Large intestine (tissue), 3 donors: ENCODE measurements around the gene JUN. TPM values are rescaled to one million over a fixed set of nuclear protein-coding genes. Genes with fewer than 3 reads are reported as not detected.

ENCODE experiments used
- DNase-seq, 2 donors: peaks; one replicate each; pipeline versions ENCODE4 v3.0.0 to v3.0.0-alpha.2; 2013
- H3K27ac ChIP-seq: one replicate; pipeline ENCODE4 v1.5.1; 2013; ENCODE audit warnings: low read length
- H3K27me3 ChIP-seq: 2 replicates; pipeline ENCODE4 v1.6.1; 2013; ENCODE audit warnings: low read length; ENCODE audit not compliant: control insufficient read depth, insufficient read depth
- H3K36me3 ChIP-seq: 2 replicates; pipeline ENCODE4 v1.6.1; 2013; ENCODE audit warnings: low read length; ENCODE audit not compliant: control insufficient read depth, insufficient read depth
- H3K4me1 ChIP-seq: one replicate; pipeline ENCODE4 v1.6.1; 2013; ENCODE audit warnings: low read length; ENCODE audit not compliant: control insufficient read depth, insufficient read depth
- H3K4me3 ChIP-seq: one replicate; pipeline ENCODE4 v1.5.1; 2013; ENCODE audit warnings: low read length
- H3K9me3 ChIP-seq: one replicate; pipeline ENCODE4 v1.6.1; 2013; ENCODE audit warnings: mild to moderate bottlenecking, low read depth, low read length, moderate library complexity; ENCODE audit not compliant: control insufficient read depth
- WGBS: methylation state at CpG from one replicate; pipeline ENCODE4 v1.1.5; 2013; ENCODE audit warnings: low lambda C conversion rate; ENCODE audit not compliant: insufficient coverage; 5-methylcytosine and 5-hydroxymethylcytosine counted together
- polyA plus RNA-seq: library from polyadenylated mRNA; unstranded; fragments of 120-200 nt; gene quantifications from one replicate; pipeline ENCODE4 v1.2.1, GENCODE V29; 2013

The JUN gene
- polyA plus RNA-seq, 1 donor: 385 TPM

DNA sequence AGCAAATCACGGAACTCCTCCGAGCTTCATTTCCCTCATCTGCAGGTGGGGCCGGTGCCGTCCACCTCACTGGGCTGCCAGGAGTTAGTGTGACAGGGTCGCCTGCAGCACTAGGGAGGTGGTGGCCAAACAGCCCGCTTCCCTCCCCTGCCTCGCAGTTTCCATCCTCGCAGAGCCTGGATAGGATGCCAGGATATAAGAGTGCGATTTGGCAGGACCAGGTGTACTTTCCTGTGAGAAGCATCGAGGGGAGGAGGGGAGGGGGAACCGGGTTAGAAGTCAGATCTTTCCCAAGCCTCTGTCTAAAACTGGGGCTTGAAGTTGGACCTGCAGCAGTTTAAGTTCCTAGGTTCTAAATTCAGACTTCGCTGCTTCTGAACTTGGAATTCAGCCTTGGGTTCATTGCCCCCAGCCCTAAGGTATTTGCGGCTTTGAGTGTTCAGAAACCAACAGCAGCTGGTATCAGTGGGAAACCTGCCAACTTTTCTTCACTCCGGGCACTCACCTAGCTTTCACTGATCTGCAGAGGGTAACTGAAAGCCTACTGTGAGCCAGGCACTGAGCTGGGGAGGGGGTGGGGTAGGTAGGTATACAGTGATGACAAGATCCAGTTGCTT, 1.7 kb upstream of the JUN start:
- peaks cover 9% of the 10 kb centered on the region for H3K4me1 ChIP-seq
- H3K4me3 ChIP-seq: peak overlapping the region; percentile 68
- no peaks in the 10 kb centered on the region for H3K9me3 ChIP-seq
- peaks cover 4% of the 10 kb centered on the region for H3K36me3 ChIP-seq
- peak overlapping the region; percentile 96 for H3K27ac ChIP-seq
- no peaks in the 10 kb centered on the region for H3K27me3 ChIP-seq
- WGBS: no CpG with 5 or more reads among the region's 14 CpGs
- peak; percentile 92 to 95 for DNase-seq

DNA sequence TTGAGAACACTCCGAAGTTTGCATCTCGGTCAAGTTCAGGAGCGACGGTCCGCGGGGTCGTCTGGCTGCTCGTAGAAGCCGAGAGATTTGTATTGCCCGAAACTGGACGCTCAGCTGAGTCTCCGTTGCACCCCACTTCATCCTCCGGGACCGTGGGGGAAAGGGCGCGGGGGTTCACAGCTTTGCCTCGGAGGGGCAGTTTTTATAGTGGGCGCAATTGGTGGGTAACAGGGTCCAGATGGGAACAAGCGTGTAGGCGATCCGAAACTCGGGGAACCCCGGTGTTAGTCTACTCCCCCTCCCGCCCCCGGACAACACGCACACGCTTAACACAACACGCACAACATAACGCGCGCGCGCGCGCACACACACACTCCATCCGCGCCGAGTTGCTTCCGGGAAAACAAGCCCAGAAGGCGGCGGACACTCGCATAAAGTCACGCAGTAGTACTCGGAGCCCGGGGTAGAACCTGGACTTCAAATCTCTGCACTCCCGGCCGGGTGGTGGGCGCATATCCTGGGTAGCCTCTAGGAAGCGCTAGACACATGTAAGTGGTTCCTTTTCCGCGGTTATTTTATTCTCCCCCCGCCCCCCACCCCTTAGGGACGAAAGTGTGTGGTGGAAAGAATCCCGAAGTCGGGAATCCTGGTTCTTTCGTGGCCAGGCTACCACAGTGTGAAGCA, 1.1 kb upstream of the JUN start:
- peak; percentile 86 to 90 for DNase-seq
- no peaks in the 10 kb centered on the region for H3K27me3 ChIP-seq
- no CpG with 5 or more reads among the region's 56 CpGs for WGBS

DNA sequence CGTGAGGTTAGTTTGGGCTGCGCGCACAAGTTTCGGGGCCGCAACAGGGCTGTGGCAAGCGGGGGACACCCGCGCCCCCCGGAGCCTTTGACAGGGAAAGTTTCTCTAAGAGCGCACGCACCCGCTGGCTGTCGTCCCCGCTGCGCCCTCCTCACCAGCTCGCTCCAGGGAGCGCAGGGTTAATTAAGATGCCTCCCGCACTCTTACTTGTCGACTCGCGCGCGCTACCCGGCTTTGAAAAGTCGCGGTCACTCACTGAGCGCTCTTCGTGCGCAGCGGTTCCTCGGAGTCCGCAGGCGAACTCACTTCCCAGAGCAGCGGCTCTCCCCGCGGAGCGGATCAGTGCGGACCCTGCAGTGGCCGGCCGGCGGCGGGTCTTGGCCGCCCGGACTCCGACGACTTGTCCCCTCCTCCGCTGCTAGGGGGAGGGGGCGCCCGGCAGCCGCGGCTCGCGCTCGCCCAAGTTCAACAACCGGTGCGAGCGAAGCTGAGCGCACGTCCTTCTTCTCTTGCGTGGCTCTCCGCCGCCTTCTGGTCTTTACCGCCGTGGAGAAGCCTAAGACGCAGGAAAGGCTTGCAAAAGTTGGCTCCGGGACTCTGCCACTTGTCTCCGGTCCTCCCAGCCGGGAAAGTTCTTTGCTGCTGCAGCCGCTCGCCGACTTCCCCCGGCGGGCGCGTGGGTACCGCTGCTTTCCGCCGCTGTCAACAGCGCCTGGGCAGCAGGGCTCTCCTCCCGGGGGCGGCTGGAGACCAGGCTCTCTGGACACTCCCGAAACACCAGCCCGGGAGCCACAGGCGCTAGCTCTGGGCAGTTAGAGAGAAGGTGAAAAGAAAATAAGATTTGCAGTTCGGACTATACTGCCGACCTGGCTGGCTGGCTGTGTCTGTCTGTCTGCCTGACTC, 506 bp downstream of the JUN start:
- Histone ChIP-seq H3K27me3 (no peaks in the 10 kb centered on the region), H3K9me3 (no peaks in the 10 kb centered on the region), H3K27ac (peak overlapping the region; percentile 96), H3K4me3 (peak overlapping the region; percentile 86), H3K36me3 (peaks cover 4% of the 10 kb centered on the region), H3K4me1 (peaks cover 12% of the 10 kb centered on the region)
- peak in 1 of 2 donors; percentile 69 for DNase-seq
- 0% methylated on average over 2 of the region's 86 CpGs for WGBS

More for the DNA sequence above, 1.1 kb upstream of the JUN start:
- peak overlapping the region; percentile 68 for H3K4me3 ChIP-seq
- H3K4me1 ChIP-seq: peaks cover 12% of the 10 kb centered on the region
- H3K36me3 ChIP-seq: peaks cover 4% of the 10 kb centered on the region
- peak overlapping the region; percentile 96 for H3K27ac ChIP-seq
- no peaks in the 10 kb centered on the region for H3K9me3 ChIP-seq

DNA sequence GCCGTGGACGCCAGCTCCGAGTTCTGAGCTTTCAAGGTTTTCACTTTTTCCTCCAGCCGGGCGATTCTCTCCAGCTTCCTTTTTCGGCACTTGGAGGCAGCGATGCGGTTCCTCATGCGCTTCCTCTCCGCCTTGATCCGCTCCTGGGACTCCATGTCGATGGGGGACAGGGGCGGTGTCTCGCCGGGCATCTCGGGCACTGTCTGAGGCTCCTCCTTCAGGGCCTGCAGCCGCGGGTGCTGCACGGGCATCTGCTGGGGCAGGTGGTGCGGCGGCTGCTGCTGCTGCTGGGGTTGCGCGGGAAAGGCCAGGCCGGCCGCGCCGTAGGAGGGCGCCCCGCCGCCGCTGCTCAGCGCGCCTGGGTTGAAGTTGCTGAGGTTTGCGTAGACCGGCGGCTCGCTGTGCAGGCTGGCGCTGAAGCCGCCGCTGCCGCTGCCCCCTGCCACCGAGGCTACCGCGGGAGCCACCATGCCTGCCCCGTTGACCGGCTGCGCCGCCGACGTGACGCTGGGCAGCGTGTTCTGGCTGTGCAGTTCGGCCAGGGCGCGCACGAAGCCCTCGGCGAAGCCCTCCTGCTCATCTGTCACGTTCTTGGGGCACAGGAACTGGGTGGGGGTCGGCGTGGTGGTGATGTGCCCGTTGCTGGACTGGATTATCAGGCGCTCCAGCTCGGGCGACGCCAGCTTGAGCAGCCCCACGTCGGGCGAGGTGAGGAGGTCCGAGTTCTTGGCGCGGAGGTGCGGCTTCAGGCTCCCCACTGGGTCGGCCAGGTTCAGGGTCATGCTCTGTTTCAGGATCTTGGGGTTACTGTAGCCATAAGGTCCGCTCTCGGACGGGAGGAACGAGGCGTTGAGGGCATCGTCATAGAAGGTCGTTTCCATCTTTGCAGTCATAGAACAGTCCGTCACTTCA, 1.4 kb downstream of the JUN start:
- peak overlapping the region; percentile 96 for H3K27ac ChIP-seq
- H3K27me3 ChIP-seq: no peaks in the 10 kb centered on the region
- H3K36me3 ChIP-seq: peaks cover 4% of the 10 kb centered on the region
- DNase-seq: peak in 1 of 2 donors; percentile 69
- H3K4me3 ChIP-seq: peak overlapping the region; percentile 86
- H3K4me1 ChIP-seq: peaks cover 12% of the 10 kb centered on the region
- no CpG with 5 or more reads among the region's 82 CpGs for WGBS
- no peaks in the 10 kb centered on the region for H3K9me3 ChIP-seq

DNA sequence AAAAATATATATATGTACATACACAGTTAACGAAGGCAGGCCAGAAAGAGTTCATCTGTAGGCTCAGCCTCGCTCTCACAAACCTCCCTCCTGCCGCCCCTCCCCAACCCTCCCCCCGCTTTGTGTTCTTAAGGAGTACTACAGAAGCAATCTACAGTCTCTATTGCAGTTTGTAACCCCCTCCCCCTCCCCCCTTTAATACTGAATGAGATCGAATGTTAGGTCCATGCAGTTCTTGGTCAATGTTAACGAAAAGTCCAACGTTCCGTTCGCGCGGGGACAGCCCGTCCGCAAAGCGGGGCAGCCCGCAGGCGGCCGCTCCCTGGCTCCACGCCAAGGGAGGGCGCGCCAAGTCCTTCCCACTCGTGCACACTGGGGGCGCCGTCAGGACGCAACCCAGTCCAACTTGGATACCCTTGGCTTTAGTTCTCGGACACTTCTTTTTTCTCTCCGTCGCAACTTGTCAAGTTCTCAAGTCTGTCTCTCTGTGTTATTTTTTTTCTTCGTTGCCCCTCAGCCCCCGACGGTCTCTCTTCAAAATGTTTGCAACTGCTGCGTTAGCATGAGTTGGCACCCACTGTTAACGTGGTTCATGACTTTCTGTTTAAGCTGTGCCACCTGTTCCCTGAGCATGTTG, 2.2 kb downstream of the JUN start:
- H3K4me1 ChIP-seq: peaks cover 12% of the 10 kb centered on the region
- no peaks in the 10 kb centered on the region for H3K9me3 ChIP-seq
- no peaks in the 10 kb centered on the region for H3K27me3 ChIP-seq
- DNase-seq: peak; percentile 61 to 77
- WGBS: 0% methylated on average over 3 of the region's 32 CpGs
- H3K36me3 ChIP-seq: peaks cover 4% of the 10 kb centered on the region
- H3K4me3 ChIP-seq: peak overlapping the region; percentile 86
- peak overlapping the region; percentile 96 for H3K27ac ChIP-seq

DNA sequence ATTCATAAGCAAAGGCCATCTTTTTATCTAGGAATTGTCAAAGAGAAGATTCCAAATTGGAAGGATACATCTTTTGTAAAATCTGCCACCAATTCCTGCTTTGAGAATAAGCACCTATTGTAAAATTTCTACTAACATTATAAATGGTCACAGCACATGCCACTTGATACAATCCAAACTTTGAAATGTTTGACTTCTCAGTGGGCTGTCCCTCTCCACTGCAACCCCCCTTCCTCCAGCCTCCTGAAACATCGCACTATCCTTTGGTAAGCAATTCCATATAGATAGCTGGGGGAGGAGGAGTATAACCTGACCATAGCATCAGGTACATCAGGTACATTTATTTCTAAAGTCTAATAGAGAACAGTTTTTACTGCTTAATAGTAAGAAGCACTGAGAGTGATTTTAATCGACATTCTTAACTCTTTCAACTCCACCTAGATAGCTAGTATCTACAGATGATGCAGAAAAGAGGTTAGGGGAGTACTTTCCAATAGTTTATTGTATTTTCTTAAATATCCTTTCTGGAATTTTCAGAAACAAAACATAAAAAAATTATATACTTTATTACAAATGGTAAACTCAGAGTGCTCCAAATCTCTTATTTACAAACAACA, 2.9 kb downstream of the JUN start:
- DNase-seq: peak; percentile 71 to 83
- Histone ChIP-seq H3K27me3 (no peaks in the 10 kb centered on the region), H3K27ac (peak overlapping the region; percentile 96), H3K4me3 (peak overlapping the region; percentile 86), H3K4me1 (peaks cover 9% of the 10 kb centered on the region), H3K36me3 (peaks cover 4% of the 10 kb centered on the region), H3K9me3 (no peaks in the 10 kb centered on the region)
- WGBS: 0% methylated on average over 1 of the region's 2 CpGs

DNA sequence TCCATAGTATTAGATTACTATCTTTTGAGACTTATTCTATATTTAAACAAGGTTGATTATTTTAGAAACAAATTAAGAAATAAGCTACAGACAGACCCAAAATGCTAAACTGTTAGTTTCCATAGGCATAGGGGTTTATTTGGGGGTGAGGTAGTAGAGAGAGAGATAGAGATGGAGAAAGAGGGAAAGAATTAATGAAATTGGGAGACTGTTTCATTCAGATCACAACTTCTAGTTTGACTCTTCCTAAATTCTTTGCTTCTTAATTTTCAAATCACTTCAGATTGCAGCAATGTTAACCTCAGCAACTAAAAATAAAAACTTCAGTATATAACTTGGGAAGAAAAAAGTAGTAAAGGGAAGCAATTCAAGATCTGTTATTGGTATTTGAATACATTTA, 3.4 kb downstream of the JUN start:
- no peaks in the 10 kb centered on the region for H3K27me3 ChIP-seq
- peak overlapping the region; percentile 96 for H3K27ac ChIP-seq
- DNase-seq: no peak
- H3K36me3 ChIP-seq: peaks cover 4% of the 10 kb centered on the region
- peaks cover 5% of the 10 kb centered on the region for H3K4me1 ChIP-seq
- H3K9me3 ChIP-seq: no peaks in the 10 kb centered on the region
- H3K4me3 ChIP-seq: peak overlapping the region; percentile 86

DNA sequence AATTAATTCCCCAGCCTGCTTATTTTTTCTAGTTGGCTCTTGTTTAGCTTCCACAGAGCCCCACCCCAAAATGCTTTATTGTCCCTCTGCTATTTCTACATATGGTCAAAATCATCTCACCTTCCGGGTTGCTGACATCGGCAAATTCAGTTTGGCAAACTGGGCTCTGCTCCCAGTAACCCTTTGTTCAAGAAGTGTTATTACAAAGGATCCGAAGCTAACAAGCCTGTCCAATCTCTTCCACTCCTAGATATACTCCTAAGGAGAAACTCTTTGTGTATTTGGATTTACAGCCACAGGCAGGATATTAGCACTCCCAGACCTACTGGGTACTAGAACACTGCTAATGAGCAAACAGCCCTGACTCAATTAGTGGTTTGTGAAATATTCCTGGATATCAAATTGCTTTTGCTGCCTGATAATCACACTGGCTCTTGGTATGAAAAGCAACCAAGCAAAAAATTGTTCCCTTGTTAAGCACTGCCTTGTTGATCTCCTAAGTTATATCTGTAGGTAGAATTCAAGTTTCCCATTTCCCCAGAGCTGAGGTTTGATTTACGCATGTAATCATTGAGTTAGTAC, 4.0 kb downstream of the JUN start:
- H3K36me3 ChIP-seq: peaks cover 4% of the 10 kb centered on the region
- DNase-seq: peak; percentile 82 to 92
- WGBS: no CpG with 5 or more reads among the region's 4 CpGs
- H3K4me3 ChIP-seq: peak overlapping the region; percentile 86
- peaks cover 3% of the 10 kb centered on the region for H3K4me1 ChIP-seq
- no peaks in the 10 kb centered on the region for H3K9me3 ChIP-seq
- H3K27ac ChIP-seq: peak overlapping the region; percentile 96
- H3K27me3 ChIP-seq: no peaks in the 10 kb centered on the region
